ENCODE results near the gene BTNL9.
"Not testable (repeated sequence)": the region's sequence is repeated elsewhere in the genome, so short reads cannot be mapped to it uniquely, and the experiment has no call there.

Gene BTNL9

DNA sequence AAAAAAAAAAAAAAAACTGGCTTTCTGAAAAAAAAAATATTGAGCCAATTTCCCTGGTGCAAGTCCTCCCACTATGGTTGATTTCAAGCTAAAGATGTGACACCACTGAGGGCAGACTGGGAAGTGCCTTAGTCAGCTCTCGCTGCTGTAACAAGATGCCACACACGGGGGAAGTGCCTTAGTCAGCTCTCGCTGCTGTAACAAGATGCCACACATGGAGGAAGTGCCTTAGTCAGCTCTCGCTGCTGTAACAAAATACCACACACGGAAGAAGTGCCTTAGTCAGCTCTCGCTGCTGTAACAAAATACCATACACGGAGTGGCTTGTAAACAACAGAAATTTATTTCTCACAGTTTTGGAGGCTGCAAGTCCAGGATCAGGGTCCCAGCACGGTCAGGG lies 23.4 kb downstream of the BTNL9 start:
- no peak for DNase-seq

DNA sequence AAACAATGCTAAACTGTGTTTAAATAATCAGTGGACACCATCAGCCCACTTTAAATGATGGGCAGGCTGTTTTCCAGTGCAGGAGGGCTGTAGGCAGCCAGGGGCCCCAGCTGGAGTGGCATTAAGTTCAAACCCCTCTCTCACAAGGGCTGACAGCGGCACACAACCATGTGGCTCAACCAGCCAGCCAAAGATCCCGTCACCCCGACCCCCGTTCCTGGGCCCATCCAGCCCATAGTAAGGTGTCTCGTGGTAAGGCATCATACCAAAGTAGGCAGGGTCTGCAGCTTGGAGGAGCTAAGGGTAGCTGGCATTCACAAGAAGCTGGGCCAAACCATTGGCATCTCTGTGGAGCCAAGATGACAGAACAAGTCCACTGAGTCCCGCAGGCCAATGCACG lies 24.9 kb downstream of the BTNL9 start:
- DNase-seq = no peak

DNA sequence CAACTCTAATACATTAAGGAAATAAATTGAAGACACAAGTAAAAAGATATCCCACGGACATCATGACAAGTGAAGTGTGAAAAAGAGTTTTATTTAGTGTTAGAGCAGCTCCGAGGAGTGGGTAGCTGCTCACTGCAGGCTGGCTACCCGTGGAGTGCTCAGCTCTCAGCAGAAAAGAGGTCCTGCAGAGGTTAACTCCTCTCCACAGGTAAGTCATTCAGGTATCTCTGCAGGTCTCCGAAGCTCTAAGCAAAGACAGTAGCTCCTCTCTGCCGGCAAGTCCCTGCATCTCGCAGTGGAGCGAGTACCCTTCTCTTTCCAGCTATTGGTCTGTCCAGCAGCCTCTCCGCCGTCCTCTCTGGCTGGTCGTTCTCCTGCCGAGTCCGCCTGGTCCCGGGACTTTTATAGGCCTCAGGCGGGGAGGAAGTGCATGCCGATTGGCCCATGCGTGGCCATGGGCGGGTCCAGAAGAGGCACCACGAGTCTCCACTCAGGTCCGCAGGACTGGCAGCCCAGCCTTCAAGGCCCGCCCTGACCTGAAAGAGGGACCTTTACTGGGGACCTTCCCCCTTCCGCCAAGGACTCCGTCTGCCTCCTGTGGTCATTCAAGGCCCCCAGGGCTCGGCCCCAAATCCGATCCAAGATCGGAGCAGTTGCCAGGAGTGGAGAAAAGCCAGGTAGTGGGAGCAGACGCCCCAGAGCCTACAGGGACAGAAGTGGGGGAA lies 29.9 kb downstream of the BTNL9 start:
- no peak for DNase-seq

DNA sequence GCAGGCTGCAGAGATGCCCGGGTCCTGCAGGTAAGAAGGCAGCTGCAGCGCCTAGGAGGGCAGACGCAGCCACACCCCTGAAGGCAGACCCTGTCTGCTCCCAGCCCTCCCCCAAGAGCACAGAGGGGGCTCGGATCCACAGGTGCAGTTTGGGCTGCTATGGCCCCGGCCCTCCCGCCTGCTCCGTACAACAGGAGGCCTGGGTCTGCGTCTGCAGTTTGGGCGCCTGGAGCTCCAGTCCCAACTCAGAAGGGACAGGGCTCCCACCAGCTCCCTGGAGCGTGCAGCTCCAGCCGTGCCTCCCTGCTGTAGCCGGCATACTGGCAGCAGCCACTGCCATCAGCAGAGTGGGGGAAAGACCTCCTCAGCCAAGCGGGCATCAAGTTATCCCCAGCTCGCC lies 30.5 kb downstream of the BTNL9 start:
- DNase-seq = no peak

DNA sequence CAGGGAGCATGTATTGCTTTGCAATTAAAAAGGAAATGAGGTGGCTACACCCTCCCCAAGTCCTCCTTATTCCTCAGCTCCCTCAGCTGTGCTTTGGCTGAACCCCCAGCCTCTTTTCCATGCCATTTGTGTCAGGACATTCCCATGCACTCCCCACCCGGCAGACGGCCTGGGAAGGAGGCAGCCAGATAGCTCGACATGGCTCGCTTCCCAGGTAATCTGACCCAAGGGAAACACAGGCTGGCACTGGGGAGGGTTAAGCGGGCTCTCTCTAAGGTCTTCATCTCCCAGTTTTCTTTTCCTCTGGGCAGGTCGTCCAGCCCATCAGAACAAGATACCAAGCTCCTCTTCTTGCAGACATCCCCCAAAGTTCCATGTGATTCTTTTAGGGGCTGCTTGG lies 31.2 kb downstream of the BTNL9 start:
- no peak for DNase-seq

DNA sequence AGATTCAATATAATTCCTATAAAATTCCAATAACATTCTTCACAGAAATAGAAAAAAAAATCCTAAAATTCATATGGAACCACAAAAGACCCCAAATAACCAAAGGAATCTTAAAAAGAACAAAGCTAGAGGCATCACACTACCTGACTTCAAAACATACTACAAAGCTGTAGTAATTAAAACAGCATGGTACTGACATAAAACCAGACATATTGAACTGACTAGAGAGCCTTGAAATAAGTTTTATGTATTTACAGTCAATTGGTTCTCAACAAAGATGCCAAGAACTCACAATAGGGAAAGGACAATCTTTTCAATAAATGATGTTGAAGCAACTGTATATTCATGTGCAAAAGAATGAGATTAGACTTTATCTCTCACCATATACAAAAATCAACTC lies 36.9 kb downstream of the BTNL9 start:
- DNase-seq = no peak

DNA sequence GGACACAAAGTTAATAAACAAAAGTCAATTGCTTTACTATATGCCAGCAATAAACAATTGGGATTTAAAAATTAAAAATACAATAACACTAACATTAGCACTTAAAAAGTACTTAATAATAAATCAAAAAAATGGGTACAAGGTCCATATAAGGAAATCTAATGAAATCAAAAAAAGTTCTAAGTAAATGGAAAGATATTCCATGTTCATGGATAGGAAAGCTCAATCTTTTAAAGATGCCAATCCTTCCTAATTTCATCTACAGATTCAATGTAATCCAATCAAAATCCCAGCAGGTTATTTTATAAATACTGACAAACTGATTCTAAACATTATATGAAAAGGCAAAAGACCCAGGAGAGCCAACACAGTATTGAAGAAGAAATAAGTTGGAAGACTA lies 41.9 kb downstream of the BTNL9 start:
- DNase-seq = no peak

DNA sequence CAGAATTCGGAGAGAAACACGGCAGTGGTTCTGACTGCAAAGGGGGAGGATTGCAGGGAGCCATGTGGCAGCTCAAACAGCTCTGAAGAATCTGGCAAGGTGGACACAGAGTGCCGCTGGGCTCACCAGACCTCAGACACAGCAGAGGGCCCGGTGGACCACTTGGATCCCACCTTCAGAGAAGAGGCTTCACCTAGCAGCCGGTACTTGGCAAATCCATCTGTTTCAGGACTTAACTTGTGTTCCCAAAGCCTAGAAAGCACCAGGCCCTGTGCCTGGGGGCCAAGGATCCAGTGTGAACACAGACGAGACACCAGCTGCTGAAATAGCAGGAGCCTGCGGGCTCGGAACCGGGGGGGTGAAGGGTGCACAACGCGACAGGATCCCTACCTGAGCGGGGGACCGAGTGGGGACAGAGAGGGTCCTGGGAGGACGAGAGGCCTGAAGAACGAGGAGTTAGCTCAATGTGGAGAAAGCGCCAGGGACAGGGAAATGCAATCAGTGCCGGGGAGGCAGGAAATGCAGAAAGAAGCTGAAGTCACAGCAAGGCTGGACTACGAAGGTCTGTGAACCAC lies 44.6 kb downstream of the BTNL9 start:
- DNase-seq = no peak

DNA sequence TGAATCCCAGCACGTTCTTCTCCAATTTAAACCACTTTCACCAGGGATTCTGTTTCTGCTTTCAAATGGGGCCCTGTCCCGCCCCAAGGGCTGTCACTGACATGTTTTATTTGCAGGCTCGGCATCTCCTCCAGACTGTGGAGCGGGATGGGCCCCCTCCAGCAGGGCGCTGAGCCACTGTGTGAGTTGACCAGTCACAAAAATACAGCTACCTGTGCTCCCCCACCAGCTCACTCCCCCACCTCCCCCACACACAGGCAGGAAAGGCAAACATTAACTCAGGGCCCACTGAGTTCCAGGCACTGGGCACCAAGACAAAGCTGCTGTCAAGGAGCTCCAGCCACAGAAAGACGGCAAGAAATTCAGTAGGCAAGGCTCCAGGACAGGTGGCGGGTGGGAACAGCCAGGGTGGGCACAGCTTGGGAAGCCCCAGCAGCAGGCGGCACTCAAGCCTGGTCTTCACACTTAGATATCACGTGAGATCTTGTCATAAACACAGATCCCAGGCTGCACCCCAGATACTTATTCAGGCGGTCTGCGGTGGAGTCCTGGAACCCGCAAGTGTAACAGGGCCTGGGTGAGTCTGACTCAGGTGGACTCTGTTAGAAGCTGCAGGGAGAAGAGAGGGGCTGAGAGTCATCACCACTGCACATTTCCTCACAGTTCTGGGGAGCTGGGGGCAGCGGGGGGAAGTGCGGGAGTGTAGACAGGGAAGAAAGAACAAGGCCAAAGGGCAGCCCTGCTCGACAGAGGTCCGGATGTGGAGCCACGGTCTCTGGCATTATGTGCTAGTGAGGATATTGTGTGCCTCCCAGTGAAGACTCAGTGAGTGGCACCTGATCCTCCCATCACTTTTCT lies 46.2 kb downstream of the BTNL9 start:
- no peak for DNase-seq

DNA sequence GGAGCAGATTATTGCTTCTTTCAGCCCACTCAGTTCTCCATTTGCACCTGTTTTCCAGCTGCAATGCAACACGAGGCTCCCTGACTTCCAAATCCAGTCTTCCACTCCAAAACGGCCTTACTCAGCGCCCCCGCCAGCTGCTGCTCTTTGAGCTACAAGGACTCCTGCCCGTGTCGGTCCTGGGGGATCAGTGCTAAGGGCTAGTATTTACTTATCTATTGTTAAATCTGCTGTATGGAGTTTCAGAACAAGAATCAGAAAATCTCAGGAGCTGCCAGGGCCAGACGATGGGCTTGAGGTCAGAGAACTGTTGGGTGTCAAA lies 46.8 kb downstream of the BTNL9 start:
- DNase-seq = no peak

DNA sequence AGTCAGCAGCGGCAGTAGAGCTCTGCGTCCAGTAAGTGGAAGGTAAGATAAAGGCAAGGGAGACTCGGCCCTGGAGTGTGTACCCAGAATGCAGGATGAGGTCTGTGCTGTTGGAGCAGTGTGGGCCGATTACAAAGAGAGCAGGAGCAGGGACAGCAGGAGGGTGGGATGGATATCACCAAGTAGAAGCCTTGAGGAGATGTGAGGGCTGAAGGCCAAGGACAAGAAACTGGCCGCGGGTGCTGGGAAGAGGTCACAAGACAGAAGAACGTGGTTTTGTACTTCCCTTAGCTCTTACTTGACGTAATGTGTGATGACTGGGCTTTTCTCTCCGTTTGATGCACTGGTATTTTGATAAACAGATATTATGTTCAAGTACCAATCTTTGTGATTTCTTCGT lies 47.2 kb downstream of the BTNL9 start:
- no peak for DNase-seq

DNA sequence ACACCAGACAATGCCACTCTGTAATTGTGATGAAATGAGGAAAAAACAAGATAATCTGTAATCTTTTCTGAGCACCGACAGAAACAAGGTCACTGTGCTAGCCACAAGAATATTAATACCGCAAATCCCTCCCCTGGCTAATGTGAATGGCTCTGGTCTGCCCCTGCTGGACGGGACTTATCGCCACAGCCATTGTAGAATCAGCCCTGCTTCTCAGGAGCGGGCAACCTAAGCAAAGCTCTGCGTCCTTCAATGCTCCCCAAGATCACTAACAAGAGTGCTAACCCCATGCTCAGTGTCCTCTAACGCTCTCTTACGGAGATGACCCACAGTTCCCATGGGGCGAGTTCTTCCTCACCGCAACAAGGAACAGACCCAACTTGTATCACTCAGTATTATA lies 48.2 kb downstream of the BTNL9 start:
- no peak for DNase-seq

DNA sequence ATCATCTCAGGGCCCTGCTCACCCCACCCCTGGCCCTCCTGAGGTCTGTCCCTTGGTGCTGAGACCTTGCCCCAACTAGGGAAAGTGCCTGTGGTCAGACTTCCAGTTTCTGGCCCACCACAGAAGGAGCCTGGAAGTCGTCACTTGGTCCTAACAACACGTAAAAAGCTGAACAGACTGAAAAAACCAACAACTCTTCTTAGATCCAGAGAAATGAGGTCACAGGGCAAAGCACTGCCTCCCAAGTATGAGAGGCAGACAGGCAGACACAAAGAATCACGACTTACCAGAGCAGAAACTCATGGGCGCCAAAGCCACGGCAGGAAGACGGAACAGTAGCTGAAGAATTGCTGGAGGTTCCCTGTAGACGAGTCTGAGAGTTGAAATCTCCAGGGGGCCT lies 52.4 kb downstream of the BTNL9 start:
- no peak for DNase-seq

DNA sequence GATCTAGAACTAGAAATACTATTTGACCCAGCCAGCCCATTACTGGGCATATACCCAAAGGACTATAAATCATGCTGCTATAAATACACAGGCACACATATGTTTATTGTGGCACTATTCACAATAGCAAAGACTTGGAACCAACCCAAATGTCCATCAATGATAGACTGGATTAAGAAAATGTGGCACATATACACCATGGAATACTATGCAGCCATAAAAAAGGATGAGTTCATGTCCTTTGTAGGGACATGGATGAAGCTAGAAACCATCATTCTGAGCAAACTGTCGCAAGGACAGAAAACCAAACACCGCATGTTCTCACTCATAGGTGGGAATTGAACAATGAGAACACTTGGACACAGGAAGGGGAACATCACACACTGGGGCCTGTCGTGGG lies 55.1 kb downstream of the BTNL9 start:
- not testable (repeated sequence) for DNase-seq

DNA sequence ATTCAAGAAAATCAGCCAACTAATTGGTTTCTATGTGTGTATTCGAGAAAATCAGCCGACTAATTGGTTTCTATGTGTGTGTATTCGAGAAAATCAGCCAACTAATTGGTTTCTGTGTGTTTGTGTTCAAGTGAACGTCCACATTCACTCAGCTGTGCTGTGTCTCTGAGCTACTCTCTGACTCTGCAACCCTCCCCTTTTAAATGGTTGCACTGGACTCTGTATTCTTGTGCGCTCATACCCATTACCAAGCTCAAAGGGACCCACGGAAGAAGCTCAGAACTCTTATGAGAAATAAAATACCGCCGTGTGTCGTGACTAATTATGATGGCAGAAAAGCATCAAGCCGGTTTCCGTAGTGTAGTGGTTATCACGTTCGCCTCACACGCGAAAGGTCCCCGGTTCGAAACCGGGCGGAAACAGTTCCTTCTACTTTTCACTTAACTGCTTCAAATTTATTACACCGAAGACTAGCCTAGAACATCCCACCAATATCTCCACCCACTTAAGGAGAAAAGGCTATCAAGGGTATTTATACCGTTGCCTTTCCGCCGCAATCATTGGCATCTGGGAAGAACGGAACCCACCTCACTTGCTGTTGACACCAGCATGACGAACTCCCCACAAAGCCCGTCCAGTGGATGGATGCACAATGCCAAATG lies 56.8 kb downstream of the BTNL9 start:
- not testable (repeated sequence) for DNase-seq

DNA sequence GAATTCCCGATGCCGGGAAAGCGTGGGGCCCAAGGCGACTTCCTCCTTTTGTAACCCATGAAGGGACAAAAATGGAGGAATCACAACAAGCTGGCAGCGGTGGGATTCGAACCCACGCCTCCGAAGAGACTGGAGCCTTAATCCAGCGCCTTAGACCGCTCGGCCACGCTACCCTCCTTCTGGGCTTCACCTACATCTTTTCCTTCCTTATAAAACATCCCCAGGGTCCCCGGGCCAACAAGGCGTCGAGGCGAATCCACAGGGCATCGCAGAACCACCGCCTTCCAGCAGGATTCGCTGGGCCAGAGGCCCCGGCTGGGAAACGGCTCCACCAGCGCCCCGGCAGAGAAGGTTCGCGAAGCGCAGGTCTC lies 57.3 kb downstream of the BTNL9 start:
- not testable (repeated sequence) for DNase-seq

DNA sequence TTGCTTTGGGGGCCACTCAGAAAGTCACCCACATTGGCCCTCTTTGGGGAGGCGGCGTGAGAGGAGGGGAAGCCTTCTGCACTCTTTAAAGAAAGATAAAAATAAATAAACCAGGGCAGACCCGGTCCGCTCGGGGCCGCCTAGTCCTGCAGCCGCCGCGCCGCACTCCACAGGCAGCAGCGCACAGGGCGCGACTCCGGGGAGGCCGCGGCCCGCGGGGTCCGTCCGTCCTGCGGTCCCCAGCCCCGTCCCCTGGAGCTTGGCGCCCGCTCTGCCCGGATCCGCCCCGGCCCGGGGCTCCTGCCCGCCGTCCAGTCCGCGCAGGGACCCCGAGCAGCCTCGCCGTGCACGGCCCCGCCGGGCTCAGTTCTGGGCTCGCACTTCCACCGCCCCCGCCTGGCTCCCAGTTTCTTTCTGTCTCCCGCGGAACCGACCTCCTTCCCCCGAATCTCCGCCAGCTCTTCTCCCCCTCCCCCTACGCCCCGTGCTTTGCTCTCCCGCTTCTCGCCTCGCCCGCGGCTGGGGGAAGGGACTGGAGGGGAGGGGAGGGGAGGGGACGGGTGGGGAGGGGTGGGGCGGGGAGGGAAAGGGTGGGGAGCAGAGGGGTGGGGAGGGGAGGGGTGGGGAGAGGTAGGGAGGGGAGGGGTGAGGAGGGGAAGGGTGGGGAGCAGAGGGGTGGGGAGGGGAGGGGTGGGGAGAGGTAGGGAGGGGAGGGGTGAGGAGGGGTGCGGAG lies 57.9 kb downstream of the BTNL9 start:
- DNase-seq = not testable (repeated sequence)

DNA sequence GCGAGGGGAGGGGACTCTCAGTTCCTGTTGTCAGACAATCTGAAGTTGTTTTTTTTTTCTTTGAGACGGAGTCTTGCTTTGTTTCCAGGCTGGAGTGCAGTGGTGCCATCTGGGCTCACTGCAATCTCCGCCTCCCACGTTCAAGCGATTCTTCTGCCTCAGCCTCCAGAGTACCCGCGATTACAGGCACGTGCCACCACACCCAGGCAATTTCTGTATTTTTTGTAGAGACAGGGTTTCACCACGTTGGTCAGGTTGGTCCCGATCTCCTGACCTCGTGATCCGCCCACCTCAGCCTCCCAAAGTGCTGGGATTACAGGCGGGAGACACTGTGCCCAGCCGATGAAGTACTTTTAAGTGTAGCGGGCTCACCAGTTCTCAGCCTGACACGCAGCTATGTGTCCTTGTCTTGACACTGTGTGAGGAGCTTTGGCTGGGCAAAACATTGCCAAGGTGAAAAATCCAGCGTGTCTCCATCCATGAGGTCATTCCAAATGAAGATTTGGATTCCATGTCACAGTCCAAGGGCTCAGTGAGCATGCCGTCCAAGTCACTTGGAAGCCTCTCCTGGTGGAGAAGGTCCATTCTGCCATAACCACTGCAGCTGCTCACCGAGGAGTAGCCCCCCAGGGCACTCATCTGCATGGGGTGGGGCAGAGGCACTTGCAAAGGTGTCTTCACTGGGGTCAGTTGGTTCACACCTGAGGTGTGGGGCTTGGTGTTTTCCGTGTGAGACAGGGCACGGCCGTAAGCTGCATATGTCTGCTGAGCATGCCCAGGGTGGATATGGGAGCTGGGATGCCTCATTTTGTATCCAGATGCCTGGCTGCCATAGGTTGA lies 58.9 kb downstream of the BTNL9 start:
- no peak for DNase-seq

DNA sequence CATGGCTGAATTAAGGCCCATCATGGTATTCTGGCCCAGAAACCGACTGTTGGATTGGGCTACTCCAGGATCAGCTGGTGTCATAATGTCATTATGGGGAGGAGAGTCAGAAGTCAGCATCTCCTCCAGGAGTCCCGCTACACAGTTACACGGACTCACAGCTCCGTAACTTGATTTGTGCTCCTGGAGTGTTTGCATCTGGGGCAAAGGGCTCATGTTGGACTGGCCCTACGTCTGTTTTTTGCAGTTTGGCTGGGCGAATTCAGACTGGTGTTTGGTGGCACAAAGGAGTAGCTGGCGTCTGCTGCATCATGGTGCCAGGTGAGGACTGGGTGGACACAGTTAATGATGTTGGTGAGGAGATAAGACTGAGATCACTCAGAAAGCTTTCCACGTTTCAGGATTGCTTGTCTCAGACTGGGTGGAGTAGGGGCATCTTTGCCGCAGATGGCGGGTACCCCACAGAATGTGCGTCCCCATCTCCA lies 59.6 kb downstream of the BTNL9 start:
- no peak for DNase-seq

DNA sequence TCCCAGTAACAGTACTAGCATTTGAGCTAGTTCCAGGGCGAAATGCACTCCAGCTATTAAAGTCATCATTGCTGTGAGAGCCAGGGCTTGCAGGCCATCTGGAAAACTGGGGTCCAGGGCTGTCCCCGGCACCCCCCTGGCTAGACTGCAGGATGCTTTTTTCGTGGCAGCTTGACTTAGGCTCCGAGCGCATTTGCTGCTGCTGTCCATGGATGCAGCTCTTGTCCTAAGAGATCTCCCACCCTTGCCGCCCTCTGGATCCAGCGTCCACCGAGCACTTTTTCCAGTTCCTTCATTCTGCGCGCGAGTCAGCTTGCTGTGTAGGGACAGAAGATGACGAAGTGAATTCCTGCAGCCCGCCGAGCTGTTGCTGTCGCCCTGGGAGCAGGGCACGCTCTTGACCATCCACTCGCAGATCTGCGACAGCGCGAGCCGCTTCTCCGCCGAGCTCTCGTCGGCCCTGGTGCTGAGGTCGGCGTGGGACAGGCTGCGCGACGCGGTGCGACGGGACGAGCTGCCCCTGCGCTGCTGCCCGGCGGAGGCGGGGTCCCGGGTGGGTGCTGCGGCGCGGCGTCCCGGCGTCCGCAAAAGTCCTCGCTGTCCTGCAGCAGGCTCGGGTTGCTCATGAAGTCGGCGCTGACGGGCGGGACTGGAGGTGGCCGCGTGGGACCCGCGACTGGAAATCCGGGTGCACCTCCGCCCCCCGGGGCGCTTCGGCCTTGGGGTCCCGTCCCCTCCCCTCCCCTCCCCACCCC lies 60.2 kb downstream of the BTNL9 start:
- no peak for DNase-seq

DNA sequence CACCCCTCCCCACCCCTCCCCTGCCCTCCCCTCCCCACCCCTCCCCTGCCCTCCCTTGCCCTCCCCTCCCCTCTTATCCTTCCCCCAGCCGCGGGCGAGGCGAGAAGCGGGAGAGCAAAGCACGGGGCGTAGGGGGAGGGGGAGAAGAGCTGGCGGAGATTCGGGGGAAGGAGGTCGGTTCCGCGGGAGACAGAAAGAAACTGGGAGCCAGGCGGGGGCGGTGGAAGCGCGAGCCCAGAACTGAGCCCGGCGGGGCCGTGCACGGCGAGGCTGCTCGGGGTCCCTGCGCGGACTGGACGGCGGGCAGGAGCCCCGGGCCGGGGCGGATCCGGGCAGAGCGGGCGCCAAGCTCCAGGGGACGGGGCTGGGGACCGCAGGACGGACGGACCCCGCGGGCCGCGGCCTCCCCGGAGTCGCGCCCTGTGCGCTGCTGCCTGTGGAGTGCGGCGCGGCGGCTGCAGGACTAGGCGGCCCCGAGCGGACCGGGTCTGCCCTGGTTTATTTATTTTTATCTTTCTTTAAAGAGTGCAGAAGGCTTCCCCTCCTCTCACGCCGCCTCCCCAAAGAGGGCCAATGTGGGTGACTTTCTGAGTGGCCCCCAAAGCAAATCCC lies 61.1 kb downstream of the BTNL9 start:
- DNase-seq = not testable (repeated sequence)
